ENCODE results near the gene SHC2. TPM values are rescaled to one million over a fixed set of nuclear protein-coding genes. Genes with fewer than 3 reads are reported as not detected.

SHC2 gene
- total and polyA plus RNA-seq, 2 experiments from 2014 or later: 39.9 to 56.9 TPM

GRCh38 chr19:366951-367350, 93.9 kb downstream of the SHC2 start:
- no peaks in the 10 kb centered on the region for H3K4me1 ChIP-seq (ENCODE audit: low read depth)
- no peak for DNase-seq (ENCODE audit: low read depth in 1 of 2, low spot score in 1 of 2)
- TF ChIP-seq CTCF (IDR thresholded peaks at IDR 0.05; ENCODE audit: low read depth, low read length): no peak
- no peak overlapping the region for H3K27ac ChIP-seq
- H3K36me3 ChIP-seq: no peaks in the 10 kb centered on the region
- no peaks in the 10 kb centered on the region for H3K27me3 ChIP-seq
- H3K9me3 ChIP-seq (ENCODE audit: low read depth): no peaks in the 10 kb centered on the region
- H3K4me3 ChIP-seq: no peak overlapping the region

Other genes with a start within 250 kb of the SHC2 start
- 0.07 and 0.21 TPM in 2 replicates for gene PLPP2, start 169.6 kb downstream of the SHC2 start, total RNA-seq
- not detected in 2 replicates for gene PLPP2, start 169.6 kb downstream of the SHC2 start, polyA plus RNA-seq
- 28.8 and 32.7 TPM in 2 replicates for gene MIER2, start 116.2 kb downstream of the SHC2 start, total RNA-seq
- gene MIER2, start 116.2 kb downstream of the SHC2 start, polyA plus RNA-seq: 47.8 and 52.9 TPM in 2 replicates
- 4.1 and 5.4 TPM in 2 replicates for gene C2CD4C, start 51.9 kb downstream of the SHC2 start, total RNA-seq
- gene C2CD4C, start 51.9 kb downstream of the SHC2 start, polyA plus RNA-seq: 3.0 and 3.4 TPM in 2 replicates
- gene MADCAM1, start 35.5 kb upstream of the SHC2 start, total RNA-seq: 0.70 and 2.2 TPM in 2 replicates
- 2.5 and 3.4 TPM in 2 replicates for gene MADCAM1, start 35.5 kb upstream of the SHC2 start, polyA plus RNA-seq
- gene TPGS1, start 46.5 kb upstream of the SHC2 start, total RNA-seq: 67.1 and 71.1 TPM in 2 replicates
- gene TPGS1, start 46.5 kb upstream of the SHC2 start, polyA plus RNA-seq: 55.8 and 56.2 TPM in 2 replicates
- gene CDC34, start 70.7 kb upstream of the SHC2 start, total RNA-seq: 205 and 247 TPM in 2 replicates
- gene CDC34, start 70.7 kb upstream of the SHC2 start, polyA plus RNA-seq: 205 and 207 TPM in 2 replicates
- gene GZMM, start 83.0 kb upstream of the SHC2 start, total RNA-seq: not detected in 2 replicates
- gene GZMM, start 83.0 kb upstream of the SHC2 start, polyA plus RNA-seq: 0.39 TPM in 1 of 2 replicates, not detected in the other
- 826 and 1,015 TPM in 2 replicates for gene BSG, start 111.6 kb upstream of the SHC2 start, total RNA-seq
- 976 and 1,204 TPM in 2 replicates for gene BSG, start 111.6 kb upstream of the SHC2 start, polyA plus RNA-seq
- gene HCN2, start 128.8 kb upstream of the SHC2 start, total RNA-seq: 1.0 and 2.3 TPM in 2 replicates
- 0.34 and 0.46 TPM in 2 replicates for gene HCN2, start 128.8 kb upstream of the SHC2 start, polyA plus RNA-seq
- gene POLRMT, start 172.5 kb upstream of the SHC2 start, total RNA-seq: 82.6 and 121 TPM in 2 replicates
- 103 and 120 TPM in 2 replicates for gene POLRMT, start 172.5 kb upstream of the SHC2 start, polyA plus RNA-seq
- not detected in 2 replicates for gene FGF22, start 178.8 kb upstream of the SHC2 start, total RNA-seq
- 0.92 TPM in 1 of 2 replicates, not detected in the other for gene FGF22, start 178.8 kb upstream of the SHC2 start, polyA plus RNA-seq
- gene RNF126, start 202.2 kb upstream of the SHC2 start, total RNA-seq: 76.6 and 78.5 TPM in 2 replicates
- 88.7 and 92.1 TPM in 2 replicates for gene RNF126, start 202.2 kb upstream of the SHC2 start, polyA plus RNA-seq
- gene FSTL3, start 215.4 kb upstream of the SHC2 start, total RNA-seq: 44.4 and 46.9 TPM in 2 replicates
- gene FSTL3, start 215.4 kb upstream of the SHC2 start, polyA plus RNA-seq: 33.0 and 34.7 TPM in 2 replicates
- gene PRSS57, start 234.4 kb upstream of the SHC2 start, total RNA-seq: not detected in 2 replicates
- 0.22 TPM in 1 of 2 replicates, not detected in the other for gene PRSS57, start 234.4 kb upstream of the SHC2 start, polyA plus RNA-seq
- gene PALM, start 247.9 kb upstream of the SHC2 start, total RNA-seq: 63.5 and 105 TPM in 2 replicates
- gene PALM, start 247.9 kb upstream of the SHC2 start, polyA plus RNA-seq: 23.0 and 33.0 TPM in 2 replicates

Data from cardiac muscle cell (in vitro differentiated cells and primary cell).